Measurements from ENCODE around the gene ATOH8.

Gene ATOH8

GRCh38 chr2:85765081-85765731, 11.4 kb downstream of the ATOH8 start:
- no peak for TF ChIP-seq CTCF (conservative IDR thresholded peaks at IDR 0.05; ENCODE audit: low read depth)
- ChIA-PET POLR2A (ENCODE audit: low non-redundant PET) (no interaction called here), CTCF (no interaction called here)
- no peak overlapping the region for H3K27ac ChIP-seq
- DNase-seq (ENCODE audit: low spot score) = no peak

- TF ChIP-seq CTCF (conservative IDR thresholded peaks at IDR 0.05; ENCODE audit: low read depth) = no peak
- ChIA-PET CTCF (no interaction called here), POLR2A (ENCODE audit: low non-redundant PET) (interaction anchor here (0.7 kb wide), 1 partner anchor 17 kb away, joined by 9 read pairs; no protein-coding TSS in a partner anchor)
- DNase-seq (ENCODE audit: low spot score) = no peak
- H3K27ac ChIP-seq = no peak overlapping the region
Measured at GRCh38 chr2:85766229-85766628, 12.4 kb downstream of the ATOH8 start.

GRCh38 chr2:85767803-85768665, 14.2 kb downstream of the ATOH8 start:
- CTCF ChIA-PET = interaction anchor here (0.7 kb wide), 1 partner anchor 16 kb away, joined by 3 read pairs; no protein-coding TSS in a partner anchor

GRCh38 chr2:85768713-85769112, 14.9 kb downstream of the ATOH8 start:
- no peak for TF ChIP-seq CTCF (conservative IDR thresholded peaks at IDR 0.05; ENCODE audit: low read depth)
- POLR2A ChIA-PET (ENCODE audit: low non-redundant PET) = no interaction called here
- no peak for DNase-seq (ENCODE audit: low spot score)
- peak overlapping the region; percentile 98 for H3K27ac ChIP-seq
- CTCF ChIA-PET = interaction anchor here (0.6 to 0.7 kb wide), 2 partner anchors 15 to 61 kb away, joined by 3 to 4 read pairs; partner anchors contain the start of gene ATOH8

More at GRCh38 chr2:85767803-85768665, 14.2 kb downstream of the ATOH8 start:
- no peak for DNase-seq (ENCODE audit: low spot score)
- POLR2A ChIA-PET (ENCODE audit: low non-redundant PET) = no interaction called here
- H3K27ac ChIP-seq = peak overlapping the region; percentile 98
- no peak for TF ChIP-seq CTCF (conservative IDR thresholded peaks at IDR 0.05; ENCODE audit: low read depth)

GRCh38 chr2:85769236-85769982, 15.6 kb downstream of the ATOH8 start:
- DNase-seq (ENCODE audit: low spot score) = peak; percentile 38
- ChIA-PET POLR2A (ENCODE audit: low non-redundant PET) (no interaction called here), CTCF (interaction anchor here (0.6 to 0.8 kb wide), 4 partner anchors 15 to 370 kb away, joined by 3 to 5 read pairs (median 4); partner anchors contain the start of gene ATOH8)
- no peak for TF ChIP-seq CTCF (conservative IDR thresholded peaks at IDR 0.05; ENCODE audit: low read depth)
- H3K27ac ChIP-seq = peak overlapping the region; percentile 98

- TF ChIP-seq CTCF (conservative IDR thresholded peaks at IDR 0.05; ENCODE audit: low read depth) = no peak
- no peak for DNase-seq (ENCODE audit: low spot score)
- ChIA-PET CTCF (interaction anchor here (0.6 to 0.8 kb wide), 2 partner anchors 41 to 370 kb away, joined by 4 to 5 read pairs; no protein-coding TSS in a partner anchor), POLR2A (ENCODE audit: low non-redundant PET) (no interaction called here)
- peak overlapping the region; percentile 98 for H3K27ac ChIP-seq
Measured at GRCh38 chr2:85769983-85770362, 16.2 kb downstream of the ATOH8 start.
